MV-4-11 (cell line): ENCODE results near the gene ELP5.

Experiments used
- DNase-seq: peaks from one replicate; lab custom pipeline; 2025; lab: John Stamatoyannopoulos, UW

The ELP5 gene

DNA sequence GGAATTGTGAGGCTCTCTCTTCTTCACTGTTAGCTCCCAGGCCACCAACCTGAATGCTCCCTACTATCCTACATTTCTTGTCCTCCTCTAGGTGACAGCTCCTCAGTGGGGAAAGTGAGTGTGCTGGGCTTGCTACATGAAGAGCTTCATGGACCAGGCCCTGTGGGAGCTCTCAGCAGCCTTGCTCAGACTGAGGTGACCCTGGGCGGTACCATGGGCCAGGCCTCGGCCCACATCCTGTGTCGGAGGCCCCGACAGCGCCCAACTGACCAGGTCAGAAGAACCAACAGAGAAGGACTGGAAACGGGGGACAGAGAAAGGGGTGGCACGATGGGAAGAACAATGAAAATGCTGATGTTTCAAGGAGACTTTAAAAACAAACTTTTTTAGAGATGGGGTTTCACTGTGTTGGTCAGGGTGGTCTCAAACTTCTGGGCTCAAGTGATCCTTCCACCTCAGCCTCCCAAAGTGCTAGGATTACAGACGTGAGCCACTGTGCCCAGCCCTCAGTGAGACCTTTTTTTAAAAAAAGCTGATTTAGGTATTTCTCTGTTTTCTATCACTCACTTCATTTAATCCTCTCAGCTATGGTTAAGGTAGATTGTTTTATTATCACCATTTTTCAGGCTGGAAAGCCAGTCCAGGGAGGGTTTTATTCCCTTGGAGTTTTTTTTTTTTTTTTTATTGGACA is 4.9 kb downstream of the ELP5 start:
- DNase-seq = no peak

- DNase-seq = peak; percentile 82
Observed at GRCh38 chr17:7258731-7259554, 6.9 kb downstream of the ELP5 start.

- DNase-seq = no peak
Observed at GRCh38 chr17:7259555-7259889, 7.5 kb downstream of the ELP5 start.

DNA sequence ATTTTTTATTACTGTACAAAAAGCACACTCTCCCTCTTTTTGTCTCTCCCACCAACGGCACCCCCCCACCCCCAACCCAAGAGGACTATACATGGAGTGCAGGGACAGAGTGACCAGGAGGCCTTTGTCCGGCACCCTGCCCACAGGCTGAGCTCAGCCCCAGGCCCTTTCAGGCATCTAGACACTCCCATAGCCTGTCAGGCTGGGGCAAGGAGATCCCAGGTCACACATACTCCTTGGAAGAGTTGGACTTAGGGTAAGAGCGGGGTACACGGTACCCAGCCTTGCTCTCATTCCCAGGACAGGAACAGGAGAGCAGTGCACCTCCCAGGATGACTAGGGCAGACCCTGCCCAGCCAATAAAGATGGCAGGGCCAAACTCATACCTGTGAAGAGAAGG is 8.1 kb downstream of the ELP5 start:
- DNase-seq = no peak

- no peak for DNase-seq
Observed at GRCh38 chr17:7260651-7261378, 8.8 kb downstream of the ELP5 start.

DNA sequence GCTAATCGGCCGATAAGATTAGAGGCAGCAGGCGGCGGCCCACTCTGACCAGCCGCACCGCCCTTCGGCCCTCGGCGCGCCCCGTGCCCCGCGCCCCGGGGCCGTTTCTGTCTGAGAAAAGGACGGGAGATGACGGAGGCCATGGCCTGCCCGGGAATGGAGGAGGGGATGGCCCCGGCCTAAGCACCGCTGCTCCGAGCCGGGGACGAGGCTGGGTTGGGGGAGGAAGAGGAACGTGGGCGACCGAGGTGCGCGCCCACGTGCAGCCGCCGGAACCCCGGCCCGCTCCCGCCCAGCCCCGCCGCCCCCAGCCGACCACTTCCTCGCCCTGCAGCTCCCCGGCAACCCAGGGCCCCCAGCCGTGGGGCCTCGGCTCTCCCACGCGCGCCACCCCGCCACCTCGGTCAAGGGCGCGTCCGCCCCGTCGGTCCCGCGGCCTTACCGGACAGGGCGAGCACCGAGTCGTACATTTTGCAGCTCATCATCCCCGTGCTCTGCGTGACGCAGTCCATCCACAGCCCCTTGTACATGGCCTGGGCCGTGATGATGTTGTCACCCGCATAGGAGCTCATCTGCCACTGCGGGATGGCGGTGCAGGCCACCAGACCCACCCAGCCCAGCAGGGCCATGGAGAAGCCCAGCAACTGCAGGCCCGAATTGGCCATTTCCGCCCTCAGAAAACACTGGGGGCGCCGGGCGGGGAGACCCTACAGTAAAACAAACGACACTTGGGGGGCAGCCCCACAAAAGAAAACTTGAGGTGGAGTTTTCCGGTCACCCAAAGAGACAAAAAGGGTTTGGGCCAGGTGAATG is 9.6 kb downstream of the ELP5 start:
- no peak for DNase-seq

GRCh38 chr17:7262192-7262934 is 10.3 kb downstream of the ELP5 start, which contains the start of gene CLDN7:
Gene CLDN7 (minus strand): TSS chr17:7262478. CDS start chr17:7262043, 435 bp downstream.
- DNase-seq = no peak

GRCh38 chr17:7262935-7263800 is 11.2 kb downstream of the ELP5 start:
- peak; percentile 42 for DNase-seq

GRCh38 chr17:7263801-7264078 is 11.7 kb downstream of the ELP5 start:
- no peak for DNase-seq

- no peak for DNase-seq
Observed at GRCh38 chr17:7266784-7267183, 14.8 kb downstream of the ELP5 start.

GRCh38 chr17:7279448-7279847 is 27.4 kb downstream of the ELP5 start:
- DNase-seq = no peak

- DNase-seq = peak; percentile 80
Observed at GRCh38 chr17:7280519-7281073, 28.6 kb downstream of the ELP5 start.

- DNase-seq = peak; percentile 95
Observed at GRCh38 chr17:7281074-7281952, 29.3 kb downstream of the ELP5 start, which contains the start of gene SLC2A4. Gene SLC2A4 (plus strand): TSS chr17:7281718. CDS start chr17:7281935, 217 bp downstream.

- no peak for DNase-seq
Observed at GRCh38 chr17:7281953-7282751, 30.1 kb downstream of the ELP5 start.

DNA sequence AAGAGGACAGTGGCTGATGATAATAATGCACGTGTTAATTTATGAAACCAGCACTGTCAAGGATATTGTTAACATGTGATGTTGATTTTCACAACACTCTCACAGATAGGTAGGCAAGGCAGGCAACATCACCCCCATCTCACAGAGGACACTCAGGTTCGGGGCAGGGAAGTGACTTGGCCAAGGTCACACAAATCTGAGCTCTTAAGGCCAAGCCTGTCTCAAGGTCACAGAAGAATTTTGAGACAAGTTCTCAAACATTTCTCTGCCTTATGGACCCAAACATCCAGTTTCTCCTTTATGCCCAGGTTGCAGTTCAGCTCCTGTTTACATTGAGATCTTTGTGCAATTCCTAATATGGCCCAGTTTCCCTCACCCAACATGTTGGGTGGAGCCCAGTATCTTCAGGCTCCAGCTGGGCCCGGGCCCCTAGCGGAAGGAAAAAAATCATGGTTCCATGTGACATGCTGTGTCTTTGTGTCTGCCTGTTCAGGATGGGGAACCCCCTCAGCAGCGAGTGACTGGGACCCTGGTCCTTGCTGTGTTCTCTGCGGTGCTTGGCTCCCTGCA is 30.8 kb downstream of the ELP5 start:
- no peak for DNase-seq

DNA sequence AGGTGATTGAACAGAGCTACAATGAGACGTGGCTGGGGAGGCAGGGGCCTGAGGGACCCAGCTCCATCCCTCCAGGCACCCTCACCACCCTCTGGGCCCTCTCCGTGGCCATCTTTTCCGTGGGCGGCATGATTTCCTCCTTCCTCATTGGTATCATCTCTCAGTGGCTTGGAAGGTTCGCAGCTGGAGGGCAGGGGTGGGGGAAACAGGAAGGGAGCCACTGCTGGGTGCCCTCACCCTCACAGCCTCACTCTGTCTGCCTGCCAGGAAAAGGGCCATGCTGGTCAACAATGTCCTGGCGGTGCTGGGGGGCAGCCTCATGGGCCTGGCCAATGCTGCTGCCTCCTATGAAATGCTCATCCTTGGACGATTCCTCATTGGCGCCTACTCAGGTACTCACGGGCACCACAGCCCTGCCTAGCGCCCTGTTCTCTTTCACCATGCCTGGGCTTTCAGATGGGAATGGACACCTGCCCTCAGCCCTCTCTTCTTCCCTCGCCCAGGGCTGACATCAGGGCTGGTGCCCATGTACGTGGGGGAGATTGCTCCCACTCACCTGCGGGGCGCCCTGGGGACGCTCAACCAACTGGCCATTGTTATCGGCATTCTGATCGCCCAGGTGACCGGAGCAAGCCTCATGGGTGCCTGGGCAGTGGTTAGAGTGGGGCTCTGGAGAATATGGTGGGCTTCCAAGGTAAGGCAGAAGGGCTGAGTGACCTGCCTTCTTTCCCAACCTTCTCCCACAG is 31.6 kb downstream of the ELP5 start:
- no peak for DNase-seq

DNA sequence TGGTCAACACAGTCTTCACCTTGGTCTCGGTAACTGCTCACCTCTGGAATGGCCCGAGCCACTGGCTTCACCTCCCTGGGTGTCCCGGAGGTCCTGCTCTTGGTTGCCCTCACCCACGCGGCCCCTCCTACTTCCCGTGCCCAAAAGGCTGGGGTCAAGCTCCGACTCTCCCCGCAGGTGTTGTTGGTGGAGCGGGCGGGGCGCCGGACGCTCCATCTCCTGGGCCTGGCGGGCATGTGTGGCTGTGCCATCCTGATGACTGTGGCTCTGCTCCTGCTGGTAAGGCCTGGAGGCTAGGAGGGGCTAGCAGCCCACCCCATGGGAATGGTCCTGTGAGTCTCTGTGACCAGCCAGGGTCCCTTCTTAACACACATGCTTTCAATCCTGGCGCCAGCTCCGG is 32.9 kb downstream of the ELP5 start:
- no peak for DNase-seq
